Suprapubic skin (tissue), 3 donors: ENCODE measurements around the gene ULK4.

Source experiments
- CTCF ChIP-seq, 2 donors: fragments of 200-600 bp in 1 of 2; fragments of 450-650 bp in 1 of 2; sonication (generic) in 1 of 2; IDR thresholded peaks; one replicate each; pipeline ENCODE4 v1.5.1; 2016 to 2019; ENCODE audit warnings: antibody characterized with exemption in 2 of 2, mild to moderate bottlenecking in 1 of 2, moderate library complexity in 1 of 2
- EP300 ChIP-seq: sonication (generic); formaldehyde crosslinking; IDR thresholded peaks from one replicate; pipeline ENCODE4 v1.6.1; 2017; ENCODE audit warnings: antibody characterized with exemption
- POLR2A ChIP-seq, 2 donors: fragments of 450-650 bp; IDR thresholded peaks; one replicate each; pipeline ENCODE4 v1.6.1; 2017; ENCODE audit warnings: antibody characterized with exemption in 2 of 2, mild to moderate bottlenecking in 2 of 2, moderate library complexity in 2 of 2

GRCh38 chr3:41265823-41266273 lies 696.1 kb downstream of the ULK4 start:
- TF ChIP-seq CTCF (IDR thresholded peaks at IDR 0.05) (no peak), EP300 (no peak), POLR2A (IDR thresholded peaks at IDR 0.05) (no peak)
